Measurements from ENCODE around the gene IL18RAP. TPM values are rescaled to one million over a fixed set of nuclear protein-coding genes. Genes with fewer than 3 reads are reported as not detected.

The IL18RAP gene
- total RNA-seq, 3 donors from 2014 or later = 5.2 to 9.6 (median 8.3) TPM

DNA sequence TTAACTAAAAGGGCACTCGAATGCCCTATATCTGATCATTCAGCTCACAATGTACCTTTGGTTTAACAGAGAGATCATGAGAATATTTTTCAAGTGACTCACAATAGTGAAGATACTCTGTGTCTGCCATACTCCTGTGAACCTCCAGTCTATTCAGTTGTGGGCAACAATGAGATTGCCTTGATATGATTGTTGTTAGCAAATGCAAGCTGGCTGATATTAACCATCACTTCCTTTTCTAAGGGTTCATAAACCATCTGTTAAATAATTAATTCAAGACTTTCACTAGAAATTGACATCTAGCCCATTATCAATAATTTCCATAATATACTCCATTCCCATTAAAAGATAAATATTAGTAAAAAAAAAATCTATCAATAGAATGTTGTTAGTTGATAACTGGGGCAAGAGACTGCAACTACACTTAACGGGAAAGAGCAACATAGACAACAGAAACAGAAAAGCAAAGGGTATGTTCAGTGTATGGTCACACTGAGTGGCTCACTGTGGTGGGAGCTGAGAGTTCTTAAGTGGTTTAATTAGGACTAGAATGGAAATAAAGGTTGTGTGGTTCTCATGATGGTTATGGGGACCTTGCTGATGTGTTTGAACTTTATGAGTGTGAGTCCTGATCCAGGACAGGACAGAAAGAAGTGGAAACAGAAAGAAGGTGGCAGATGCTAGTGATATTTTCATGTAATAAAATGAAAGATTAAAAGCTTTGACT, 11.9 kb downstream of the IL18RAP start:
- H3K4me1 Mint-ChIP-seq (ENCODE audit: low read depth) = peaks cover 43% of the 10 kb centered on the region
- no peak overlapping the region for H3K4me3 Mint-ChIP-seq
- H3K36me3 Mint-ChIP-seq (ENCODE audit: insufficient read depth) = peaks cover 9% of the 10 kb centered on the region
- ATAC-seq = peak in 1 of 2 donors; percentile 29
- no peaks in the 10 kb centered on the region for H3K27me3 Mint-ChIP-seq (ENCODE audit: low read depth)
- no peaks in the 10 kb centered on the region for H3K9me3 Mint-ChIP-seq
- DNase-seq = no peak

DNA sequence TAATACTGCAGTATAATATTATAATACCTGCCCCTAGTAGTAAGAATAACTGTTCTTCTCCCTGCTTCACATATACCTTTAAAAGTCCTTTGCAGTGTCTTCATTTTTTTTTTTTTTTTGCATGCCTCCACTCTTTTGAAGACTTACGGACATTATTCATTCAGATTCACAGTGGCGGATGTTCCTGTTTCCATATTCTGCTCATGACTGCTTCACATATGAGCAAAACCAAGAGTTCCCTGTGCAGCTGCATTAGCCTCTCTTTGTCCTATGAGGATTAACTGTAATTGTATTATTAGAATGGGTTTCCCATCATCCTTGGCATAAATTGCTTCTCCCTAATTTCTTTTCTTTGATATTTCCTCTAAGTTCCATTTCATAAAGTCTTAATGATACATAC, 12.8 kb downstream of the IL18RAP start:
- Mint-ChIP-seq H3K36me3 (ENCODE audit: insufficient read depth) (peaks cover 9% of the 10 kb centered on the region), H3K27me3 (ENCODE audit: low read depth) (no peaks in the 10 kb centered on the region), H3K9me3 (no peaks in the 10 kb centered on the region), H3K4me1 (ENCODE audit: low read depth) (peaks cover 35% of the 10 kb centered on the region), H3K4me3 (no peak overlapping the region)
- DNase-seq = no peak
- no peak for ATAC-seq

DNA sequence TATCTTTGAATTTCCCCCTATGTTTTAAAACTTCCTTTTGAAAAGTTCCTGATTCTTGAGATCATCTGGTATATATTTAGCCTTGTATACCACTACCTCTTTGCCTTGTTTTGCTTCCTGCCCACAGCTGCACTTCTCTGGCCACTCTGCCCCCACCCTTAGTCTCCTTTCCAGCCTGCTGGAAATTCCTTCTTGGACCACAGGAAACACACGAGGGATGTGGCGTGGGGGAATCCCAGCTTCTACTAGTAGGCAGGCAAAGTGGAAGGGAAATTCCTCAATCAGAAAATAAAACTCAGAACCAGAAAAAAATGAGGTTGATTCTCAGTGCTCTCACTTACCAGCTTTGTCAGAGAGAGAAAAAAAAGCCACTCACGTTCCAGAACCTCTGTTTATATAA, 13.4 kb downstream of the IL18RAP start:
- ATAC-seq (peak; percentile 30 to 38), DNase-seq (no peak)
- no peaks in the 10 kb centered on the region for H3K27me3 Mint-ChIP-seq (ENCODE audit: low read depth)
- H3K9me3 Mint-ChIP-seq = no peaks in the 10 kb centered on the region
- H3K4me1 Mint-ChIP-seq (ENCODE audit: low read depth) = peaks cover 31% of the 10 kb centered on the region
- peaks cover 9% of the 10 kb centered on the region for H3K36me3 Mint-ChIP-seq (ENCODE audit: insufficient read depth)
- H3K4me3 Mint-ChIP-seq = peak overlapping the region; percentile 27

DNA sequence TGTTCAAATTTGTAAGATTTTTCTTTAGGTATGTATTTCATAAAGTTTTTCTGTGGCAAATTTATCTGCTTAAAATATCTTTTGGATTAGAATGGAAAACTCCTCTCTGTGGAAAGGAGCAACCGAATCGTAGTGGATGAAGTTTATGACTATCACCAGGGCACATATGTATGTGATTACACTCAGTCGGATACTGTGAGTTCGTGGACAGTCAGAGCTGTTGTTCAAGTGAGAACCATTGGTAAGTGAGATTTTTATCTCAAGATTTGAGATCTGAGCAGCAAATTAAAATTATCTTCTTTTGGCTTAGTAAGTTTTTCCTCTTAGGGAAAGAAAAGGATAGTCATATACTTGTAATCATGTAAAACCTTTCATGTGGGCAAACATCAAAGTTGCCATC, 14.2 kb downstream of the IL18RAP start:
- no peaks in the 10 kb centered on the region for H3K9me3 Mint-ChIP-seq
- peak; percentile 51 to 52 for ATAC-seq

DNA sequence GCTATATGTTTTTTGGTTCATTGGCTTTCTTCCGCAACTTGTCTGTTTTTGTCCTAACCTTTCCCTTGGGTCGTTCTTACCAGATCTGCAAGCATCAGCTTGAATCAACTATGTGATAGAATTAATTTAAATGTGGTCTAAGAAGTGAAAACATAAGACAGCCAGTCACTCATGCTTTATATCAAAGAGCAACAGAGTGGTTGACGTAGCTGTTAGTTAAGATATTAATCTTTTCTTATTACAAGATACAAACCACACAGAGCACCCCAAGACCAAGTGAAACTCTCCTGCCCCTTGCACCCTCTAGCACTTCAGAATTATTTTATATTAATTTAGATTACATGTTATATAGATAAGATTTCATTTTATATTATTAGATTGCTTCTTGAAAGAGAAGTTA, 15.2 kb downstream of the IL18RAP start:
- Mint-ChIP-seq H3K27me3 (ENCODE audit: low read depth) (no peaks in the 10 kb centered on the region), H3K4me3 (no peak overlapping the region), H3K9me3 (no peaks in the 10 kb centered on the region), H3K4me1 (ENCODE audit: low read depth) (peaks cover 28% of the 10 kb centered on the region), H3K36me3 (ENCODE audit: insufficient read depth) (peaks cover 9% of the 10 kb centered on the region)
- no peak for DNase-seq
- peak; percentile 33 to 35 for ATAC-seq

More for the DNA sequence above, 14.2 kb downstream of the IL18RAP start:
- no peak for DNase-seq
- H3K4me1 Mint-ChIP-seq (ENCODE audit: low read depth) = peaks cover 26% of the 10 kb centered on the region
- peak overlapping the region; percentile 24 for H3K4me3 Mint-ChIP-seq
- H3K27me3 Mint-ChIP-seq (ENCODE audit: low read depth) = no peaks in the 10 kb centered on the region
- H3K36me3 Mint-ChIP-seq (ENCODE audit: insufficient read depth) = peaks cover 9% of the 10 kb centered on the region

DNA sequence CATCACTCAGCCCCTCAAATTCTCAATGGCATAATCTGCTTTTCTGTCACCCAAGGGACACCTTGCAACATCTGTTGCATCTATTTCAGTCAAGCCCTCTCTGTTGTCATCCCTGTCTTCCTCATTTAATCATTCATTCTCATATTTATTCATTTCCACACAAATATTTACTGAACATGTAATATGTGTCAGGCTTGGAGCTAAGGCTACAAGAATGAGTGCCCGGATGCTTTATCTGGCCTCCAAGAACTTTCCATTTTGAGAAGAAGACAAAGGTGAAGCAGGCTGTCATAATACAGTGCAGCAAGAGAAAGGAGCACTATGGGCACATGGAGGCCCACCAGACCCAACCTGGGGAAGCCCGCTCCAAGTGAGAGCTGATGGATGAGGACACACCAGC, 15.6 kb downstream of the IL18RAP start:
- Mint-ChIP-seq H3K27me3 (ENCODE audit: low read depth) (no peaks in the 10 kb centered on the region), H3K4me1 (ENCODE audit: low read depth) (peaks cover 31% of the 10 kb centered on the region), H3K9me3 (no peaks in the 10 kb centered on the region), H3K36me3 (ENCODE audit: insufficient read depth) (peaks cover 9% of the 10 kb centered on the region), H3K4me3 (no peak overlapping the region)
- DNase-seq (no peak), ATAC-seq (peak in 1 of 2 donors; percentile 4)

DNA sequence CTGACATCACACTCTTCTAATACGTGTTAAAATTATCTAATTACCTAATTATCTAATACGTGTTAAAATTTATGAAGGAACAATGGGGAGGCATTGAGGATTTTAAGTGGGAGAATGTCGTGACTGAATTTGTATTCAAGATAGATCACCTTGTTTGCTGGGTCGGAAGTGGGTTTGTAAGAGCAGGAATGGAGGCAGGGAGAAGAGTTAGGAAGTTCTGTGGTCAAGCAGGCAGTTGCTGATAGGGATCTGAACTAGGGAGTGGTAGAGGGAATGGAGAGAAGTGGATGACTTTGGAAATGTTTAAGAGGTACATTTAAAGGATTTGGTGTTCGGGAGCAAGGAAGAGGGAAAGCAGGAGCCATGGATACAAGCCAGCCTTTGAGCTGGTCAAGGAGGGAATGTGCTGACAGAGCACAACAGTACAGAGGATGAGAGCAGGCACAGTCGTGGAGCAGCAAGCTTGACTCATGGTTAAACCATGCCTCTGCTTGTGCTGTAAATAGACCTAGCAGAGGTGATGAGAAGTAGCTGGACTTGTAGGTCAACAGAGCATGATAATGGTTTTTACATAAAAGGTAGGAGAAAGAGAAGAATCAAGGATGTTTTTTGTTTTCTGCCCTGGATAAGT, 16.2 kb downstream of the IL18RAP start:
- DNase-seq = no peak
- Mint-ChIP-seq H3K4me3 (no peak overlapping the region), H3K27me3 (ENCODE audit: low read depth) (no peaks in the 10 kb centered on the region), H3K4me1 (ENCODE audit: low read depth) (peaks cover 31% of the 10 kb centered on the region), H3K36me3 (ENCODE audit: insufficient read depth) (peaks cover 9% of the 10 kb centered on the region), H3K9me3 (no peaks in the 10 kb centered on the region)
- no peak for ATAC-seq

DNA sequence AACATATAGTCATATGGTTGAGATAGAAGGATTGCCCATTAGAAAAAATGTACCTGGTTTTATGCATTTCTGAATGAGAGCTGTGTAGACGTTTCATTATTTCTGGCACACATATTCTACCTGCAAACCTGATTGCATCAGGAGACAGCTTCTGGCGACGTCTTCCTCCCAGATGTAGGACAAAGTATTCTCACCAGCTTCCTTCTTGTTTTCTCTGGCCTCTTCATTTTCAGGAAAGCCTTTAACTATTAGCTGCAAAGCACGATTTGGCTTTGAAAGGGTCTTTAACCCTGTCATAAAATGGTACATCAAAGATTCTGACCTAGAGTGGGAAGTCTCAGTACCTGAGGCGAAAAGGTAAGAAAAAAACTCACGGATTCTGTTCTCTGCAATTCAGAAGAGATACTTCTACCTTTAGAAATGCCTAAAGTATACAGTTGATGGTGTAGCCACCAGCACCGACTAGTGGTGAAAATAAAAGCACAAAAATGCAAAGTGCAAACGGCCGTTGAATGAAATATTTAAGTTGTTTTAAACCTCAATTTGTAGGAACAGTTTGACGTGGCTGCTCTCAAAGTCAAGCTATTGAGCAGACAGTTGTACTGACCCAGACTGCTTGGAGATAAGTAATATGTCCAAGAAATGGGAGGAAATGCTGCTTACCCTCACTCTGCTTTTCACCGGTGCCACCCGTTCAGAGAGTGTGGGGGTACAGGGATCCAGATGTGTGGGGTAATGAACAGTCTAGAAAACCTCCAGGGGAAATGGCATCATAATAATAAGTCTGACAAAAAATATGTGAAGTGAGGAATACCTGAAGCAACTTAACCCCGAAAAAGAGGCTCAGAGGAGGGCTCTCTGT, 20.2 kb downstream of the IL18RAP start:
- H3K27me3 Mint-ChIP-seq (ENCODE audit: low read depth) = no peaks in the 10 kb centered on the region
- H3K4me3 Mint-ChIP-seq = peak overlapping the region; percentile 12
- peaks cover 7% of the 10 kb centered on the region for H3K4me1 Mint-ChIP-seq (ENCODE audit: low read depth)
- ATAC-seq (peak; percentile 68 to 79), DNase-seq (peak; percentile 39)
- no peaks in the 10 kb centered on the region for H3K36me3 Mint-ChIP-seq (ENCODE audit: insufficient read depth)
- no peaks in the 10 kb centered on the region for H3K9me3 Mint-ChIP-seq

DNA sequence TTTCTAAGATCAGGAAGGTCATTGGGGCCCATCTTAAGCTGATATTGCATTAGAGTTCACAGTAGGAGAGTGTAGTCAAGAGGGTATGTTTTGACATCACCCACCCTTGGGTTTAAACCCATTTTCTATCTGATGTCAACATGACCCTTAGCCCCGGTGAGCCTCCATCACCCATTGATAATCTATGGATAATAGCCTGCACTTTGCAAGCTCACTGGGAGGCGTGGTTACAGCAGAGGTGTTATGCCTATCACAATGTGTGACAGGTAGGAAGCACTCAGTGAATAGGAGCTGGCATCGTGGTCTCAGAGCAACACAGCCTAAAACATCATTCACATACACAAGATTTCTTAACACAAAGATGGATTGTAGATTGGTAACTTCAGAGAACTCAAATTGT, 21.3 kb downstream of the IL18RAP start:
- no peaks in the 10 kb centered on the region for H3K27me3 Mint-ChIP-seq (ENCODE audit: low read depth)
- no peak for DNase-seq
- no peak overlapping the region for H3K4me3 Mint-ChIP-seq
- no peak for ATAC-seq
- peaks cover 7% of the 10 kb centered on the region for H3K4me1 Mint-ChIP-seq (ENCODE audit: low read depth)
- H3K36me3 Mint-ChIP-seq (ENCODE audit: insufficient read depth) = no peaks in the 10 kb centered on the region
- H3K9me3 Mint-ChIP-seq = no peaks in the 10 kb centered on the region

DNA sequence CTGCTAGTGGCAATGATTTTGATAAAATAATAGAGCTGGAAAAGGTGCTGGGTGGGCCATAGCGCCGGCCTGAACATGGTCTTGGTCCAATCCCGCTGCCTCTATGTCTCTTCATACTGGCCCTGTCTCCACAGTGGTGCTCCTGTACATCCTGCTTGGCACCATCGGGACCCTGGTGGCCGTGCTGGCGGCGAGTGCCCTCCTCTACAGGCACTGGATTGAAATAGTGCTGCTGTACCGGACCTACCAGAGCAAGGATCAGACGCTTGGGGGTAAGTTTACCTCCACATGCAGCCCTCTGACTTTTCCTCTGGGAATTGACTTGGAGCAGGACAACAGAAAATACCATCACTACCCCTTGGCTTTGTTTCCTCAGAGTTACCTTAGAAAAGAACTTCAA, 24.0 kb downstream of the IL18RAP start:
- H3K4me3 Mint-ChIP-seq = no peak overlapping the region
- no peak for DNase-seq
- no peaks in the 10 kb centered on the region for H3K27me3 Mint-ChIP-seq (ENCODE audit: low read depth)
- no peaks in the 10 kb centered on the region for H3K9me3 Mint-ChIP-seq
- H3K4me1 Mint-ChIP-seq (ENCODE audit: low read depth) = peaks cover 8% of the 10 kb centered on the region
- ATAC-seq = no peak
- H3K36me3 Mint-ChIP-seq (ENCODE audit: insufficient read depth) = no peaks in the 10 kb centered on the region

DNA sequence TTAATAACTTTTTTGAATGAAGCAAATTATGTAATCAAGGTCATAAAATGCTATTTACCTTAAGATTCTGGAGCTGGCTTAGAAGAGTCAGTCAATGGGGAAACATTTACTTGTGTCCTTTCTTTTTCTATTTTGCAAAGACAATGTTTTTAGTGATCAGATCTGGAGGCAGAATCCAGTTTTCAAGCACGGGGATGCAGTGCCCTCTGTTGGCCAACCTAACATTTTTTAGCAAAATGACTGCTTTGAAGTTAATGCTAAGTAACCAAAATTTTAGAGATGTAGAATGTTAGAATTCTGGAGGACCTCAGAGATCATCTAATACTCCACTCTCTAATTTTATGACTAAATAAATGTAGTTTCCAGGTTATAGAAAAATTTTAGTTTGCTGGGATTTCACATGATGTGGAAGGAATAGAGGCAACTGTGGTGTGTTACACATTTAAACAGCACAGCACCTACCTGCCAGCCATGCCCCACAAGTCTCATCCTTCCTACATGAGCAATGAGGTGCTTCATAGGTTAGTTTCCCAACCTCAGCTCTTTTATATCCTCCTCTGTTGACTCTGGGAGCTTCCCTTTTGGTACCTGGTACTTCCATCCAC, 26.5 kb downstream of the IL18RAP start:
- H3K27me3 Mint-ChIP-seq (ENCODE audit: low read depth) = no peaks in the 10 kb centered on the region
- DNase-seq (peak; percentile 67), ATAC-seq (peak in 1 of 2 donors; percentile 53)
- H3K36me3 Mint-ChIP-seq (ENCODE audit: insufficient read depth) = no peaks in the 10 kb centered on the region
- no peak overlapping the region for H3K4me3 Mint-ChIP-seq
- no peaks in the 10 kb centered on the region for H3K9me3 Mint-ChIP-seq
- H3K4me1 Mint-ChIP-seq (ENCODE audit: low read depth) = peaks cover 1% of the 10 kb centered on the region

DNA sequence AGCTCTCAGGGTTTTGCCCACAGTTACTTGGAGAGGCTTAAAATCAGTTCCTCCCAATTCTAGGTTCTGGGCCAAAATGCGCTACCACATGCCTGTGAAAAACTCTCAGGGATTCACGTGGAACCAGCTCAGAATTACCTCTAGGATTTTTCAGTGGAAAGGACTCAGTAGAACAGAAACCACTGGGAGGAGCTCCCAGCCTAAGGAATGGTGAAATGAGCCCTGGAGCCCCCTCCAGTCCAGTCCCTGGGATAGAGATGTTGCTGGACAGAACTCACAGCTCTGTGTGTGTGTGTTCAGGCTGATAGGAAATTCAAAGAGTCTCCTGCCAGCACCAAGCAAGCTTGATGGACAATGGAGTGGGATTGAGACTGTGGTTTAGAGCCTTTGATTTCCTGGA, 29.0 kb downstream of the IL18RAP start:
- no peaks in the 10 kb centered on the region for H3K36me3 Mint-ChIP-seq (ENCODE audit: insufficient read depth)
- peaks cover 8% of the 10 kb centered on the region for H3K9me3 Mint-ChIP-seq
- ATAC-seq (no peak), DNase-seq (no peak)
- peaks cover 1% of the 10 kb centered on the region for H3K4me1 Mint-ChIP-seq (ENCODE audit: low read depth)
- H3K27me3 Mint-ChIP-seq (ENCODE audit: low read depth) = no peaks in the 10 kb centered on the region
- no peak overlapping the region for H3K4me3 Mint-ChIP-seq

DNA sequence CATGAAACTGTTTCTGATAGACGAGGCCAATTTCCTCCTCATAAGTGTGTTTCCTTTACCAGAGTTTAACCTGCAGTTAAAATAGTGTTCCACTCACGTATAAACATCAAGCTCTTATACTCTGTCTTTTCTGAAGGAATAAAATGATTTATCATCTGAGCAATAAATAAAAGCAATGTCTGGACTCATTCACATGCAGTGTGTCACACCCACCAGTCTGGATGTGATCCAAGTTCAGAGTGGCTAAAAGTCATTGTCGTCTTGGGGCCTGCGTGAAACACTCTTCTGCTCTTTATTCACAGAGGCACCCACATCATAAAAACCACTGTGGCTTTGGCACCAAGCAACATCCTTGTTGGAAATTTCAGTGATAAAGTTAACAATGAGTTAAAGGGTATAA, 30.5 kb downstream of the IL18RAP start:
- no peak overlapping the region for H3K4me3 Mint-ChIP-seq
- peaks cover 8% of the 10 kb centered on the region for H3K9me3 Mint-ChIP-seq
- ATAC-seq (no peak), DNase-seq (no peak)
- no peaks in the 10 kb centered on the region for H3K36me3 Mint-ChIP-seq (ENCODE audit: insufficient read depth)
- H3K4me1 Mint-ChIP-seq (ENCODE audit: low read depth) = peaks cover 1% of the 10 kb centered on the region
- no peaks in the 10 kb centered on the region for H3K27me3 Mint-ChIP-seq (ENCODE audit: low read depth)

DNA sequence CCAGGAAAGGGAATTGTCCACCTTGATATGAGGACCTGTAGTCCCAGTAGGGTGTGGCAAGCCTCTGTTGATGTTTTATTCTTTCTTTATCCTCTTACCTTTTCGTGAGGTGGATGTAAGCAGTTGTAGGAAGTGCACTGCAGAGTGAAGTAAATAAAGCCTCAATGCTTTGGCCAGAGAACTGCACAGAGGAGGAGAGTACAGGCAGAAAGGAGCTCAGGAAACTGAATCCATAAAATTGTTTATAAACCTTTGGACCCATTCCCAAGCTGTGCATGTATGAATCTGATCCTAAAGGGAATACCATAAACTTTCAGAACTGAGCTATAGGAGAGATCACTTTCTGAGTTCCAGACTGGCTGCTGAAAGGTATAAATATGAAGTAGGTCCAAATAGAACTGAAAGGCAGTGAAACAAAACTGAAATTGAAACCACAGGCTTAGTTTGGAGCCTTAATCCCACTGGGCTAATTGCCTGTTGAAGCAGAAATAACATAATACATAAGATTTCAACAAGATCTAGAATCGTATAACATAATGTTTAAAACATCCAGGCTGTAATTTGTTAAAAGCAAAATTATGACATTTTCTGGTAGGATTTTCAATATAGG, 32.2 kb downstream of the IL18RAP start:
- Mint-ChIP-seq H3K36me3 (ENCODE audit: insufficient read depth) (no peaks in the 10 kb centered on the region), H3K4me1 (ENCODE audit: low read depth) (no peaks in the 10 kb centered on the region), H3K27me3 (ENCODE audit: low read depth) (no peaks in the 10 kb centered on the region), H3K9me3 (peaks cover 8% of the 10 kb centered on the region), H3K4me3 (no peak overlapping the region)
- ATAC-seq (no peak), DNase-seq (no peak)

All from activated T-cell treated with anti-CD3 and anti-CD28 coated beads, Interleukin-2, amount 50 U/mL, for 4 hours (primary cell).